ENCODE results near the gene ITIH1. TPM values are rescaled to one million over a fixed set of nuclear protein-coding genes. Genes with fewer than 3 reads are reported as not detected.

The ITIH1 gene
- total and polyA plus RNA-seq, 2 donors (not counting 3 experiments of a cell fraction or from before 2014, with no cell fraction given) = not detected

DNA sequence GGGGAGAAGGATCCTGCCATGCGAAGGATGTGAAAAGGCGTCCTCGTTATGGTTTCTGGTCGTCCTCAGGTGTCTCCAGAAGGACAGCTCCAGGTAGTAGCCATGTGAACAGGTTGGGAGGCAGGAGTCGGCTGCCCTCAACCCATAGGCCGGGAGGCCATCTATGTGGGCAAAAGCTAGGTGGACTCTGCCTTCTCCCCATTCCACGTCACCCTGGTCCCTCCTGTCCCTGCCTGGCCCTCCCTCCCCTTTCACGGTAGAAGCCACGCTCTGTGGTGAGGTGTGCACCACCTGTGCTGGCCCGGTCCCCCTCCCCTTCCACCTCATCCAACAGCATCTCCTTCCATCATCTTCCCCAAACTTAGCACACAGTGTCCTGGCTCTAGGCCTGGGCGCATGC, 33.5 kb downstream of the ITIH1 start:
- H3K4me3 ChIP-seq (replicated peaks in 1 of 3; ENCODE audit: insufficient read depth in 1 of 3, low read depth in 1 of 3, low read length in 3 of 3) = no peak overlapping the region
- dilution Hi-C loops (cut with MboI; ENCODE audit: extremely low pct_ligation_motif_present, low sequenced_read_pairs) = no loop called here
- no peak overlapping the region for H3K4me2 ChIP-seq (ENCODE audit: insufficient read depth, low read length)
- no peaks in the 10 kb centered on the region for H3K27me3 ChIP-seq (ENCODE audit: control insufficient read depth in 2 of 2, insufficient read depth in 2 of 2, low read length in 2 of 2)
- ChIA-PET CTCF (interaction anchor here (2.1 to 3.8 kb wide), 2 partner anchors 10 to 12 kb away, joined by 8 to 17 read pairs; no protein-coding TSS in a partner anchor), POLR2A (no interaction called here)
- no peak overlapping the region for H3K9ac ChIP-seq (replicated peaks; ENCODE audit: extremely low read depth, insufficient read depth, low read length)
- H3K9me1 ChIP-seq (replicated peaks; ENCODE audit: control insufficient read depth, extremely low read depth, insufficient read depth, low read length) = no peaks in the 10 kb centered on the region
- intact Hi-C loops (cut with micrococcal nuclease) = no loop called here
- H3K27ac ChIP-seq (ENCODE audit: insufficient read depth, low read depth, low read length) = no peak overlapping the region
- no peak for TF ChIP-seq POLR2AphosphoS5 (IDR thresholded peaks at IDR 0.05; ENCODE audit: insufficient read depth, low read depth, low read length)
- TF ChIP-seq FOS (IDR thresholded peaks at IDR 0.05; ENCODE audit: borderline replicate concordance, insufficient read depth, low read length) = no peak
- no peak for TF ChIP-seq EZH2 (IDR thresholded peaks at IDR 0.05; ENCODE audit: borderline replicate concordance, low read depth, low read length, severe bottlenecking)
- TF ChIP-seq MAX (IDR thresholded peaks at IDR 0.05; ENCODE audit: insufficient read depth, insufficient read length) = no peak
- TF ChIP-seq, protein P1, sequence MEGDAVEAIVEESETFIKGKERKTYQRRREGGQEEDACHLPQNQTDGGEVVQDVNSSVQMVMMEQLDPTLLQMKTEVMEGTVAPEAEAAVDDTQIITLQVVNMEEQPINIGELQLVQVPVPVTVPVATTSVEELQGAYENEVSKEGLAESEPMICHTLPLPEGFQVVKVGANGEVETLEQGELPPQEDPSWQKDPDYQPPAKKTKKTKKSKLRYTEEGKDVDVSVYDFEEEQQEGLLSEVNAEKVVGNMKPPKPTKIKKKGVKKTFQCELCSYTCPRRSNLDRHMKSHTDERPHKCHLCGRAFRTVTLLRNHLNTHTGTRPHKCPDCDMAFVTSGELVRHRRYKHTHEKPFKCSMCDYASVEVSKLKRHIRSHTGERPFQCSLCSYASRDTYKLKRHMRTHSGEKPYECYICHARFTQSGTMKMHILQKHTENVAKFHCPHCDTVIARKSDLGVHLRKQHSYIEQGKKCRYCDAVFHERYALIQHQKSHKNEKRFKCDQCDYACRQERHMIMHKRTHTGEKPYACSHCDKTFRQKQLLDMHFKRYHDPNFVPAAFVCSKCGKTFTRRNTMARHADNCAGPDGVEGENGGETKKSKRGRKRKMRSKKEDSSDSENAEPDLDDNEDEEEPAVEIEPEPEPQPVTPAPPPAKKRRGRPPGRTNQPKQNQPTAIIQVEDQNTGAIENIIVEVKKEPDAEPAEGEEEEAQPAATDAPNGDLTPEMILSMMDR (IDR thresholded peaks at IDR 0.05; ENCODE audit: extremely low read depth in 1 of 2, insufficient read depth in 1 of 2, low read depth in 1 of 2, low read length in 2 of 2) = no peak
- TF ChIP-seq POLR2A (IDR thresholded peaks at IDR 0.05; ENCODE audit: low read depth, low read length) = no peak
- TF ChIP-seq GATA2 (IDR thresholded peaks at IDR 0.05; ENCODE audit: insufficient read depth, insufficient read length, low read depth, low read length) = no peak
- TF ChIP-seq MYC (IDR thresholded peaks at IDR 0.05; ENCODE audit: low read depth, low read length) = no peak
- TF ChIP-seq JUN (IDR thresholded peaks at IDR 0.05; ENCODE audit: borderline replicate concordance, insufficient read depth, insufficient read length, low read depth) = no peak
- H3K79me2 ChIP-seq (ENCODE audit: control insufficient read depth, insufficient read depth, low read length) = no peaks in the 10 kb centered on the region
- no peaks in the 10 kb centered on the region for H3K36me3 ChIP-seq (ENCODE audit: control insufficient read depth in 2 of 2, extremely low read depth in 1 of 2, insufficient read depth in 2 of 2, low read length in 2 of 2)
- no peaks in the 10 kb centered on the region for H3K4me1 ChIP-seq (ENCODE audit: control insufficient read depth, extremely low read depth, insufficient read depth, low read length)
- no peak overlapping the region for H2AFZ ChIP-seq (ENCODE audit: low read depth, low read length)
- H4K20me1 ChIP-seq (replicated peaks; ENCODE audit: control insufficient read depth, extremely low read depth, insufficient read depth, low read length) = no peaks in the 10 kb centered on the region
- BruUV-seq (replicated peaks) = no TSS peak
- no peaks in the 10 kb centered on the region for H3K9me3 ChIP-seq (replicated peaks; ENCODE audit: control insufficient read depth, insufficient read depth, low read length)
- DNase-seq (ENCODE audit: low read depth, low spot score) (no peak), FAIRE-seq (no peak)

Data from endothelial cell of umbilical vein (primary cell).